Hepatocyte (in vitro differentiated cells): ENCODE results near the gene MACIR. TPM values are rescaled to one million over a fixed set of nuclear protein-coding genes. Genes with fewer than 3 reads are reported as not detected.

Experiments used
- DNase-seq: peaks from one replicate; pipeline ENCODE4 v3.0.0-alpha.2; 2016; ENCODE audit warnings: low spot score
- H2AFZ ChIP-seq: fragments of 200-600 bp; sonication (generic); 2 replicates; pipeline ENCODE4 v1.6.0; 2016; ENCODE audit warnings: antibody characterized with exemption, mild to moderate bottlenecking
- H3K27ac ChIP-seq: fragments of 200-600 bp; sonication (generic); 2 replicates; pipeline ENCODE4 v1.5.1; 2016; ENCODE audit warnings: mild to moderate bottlenecking
- H3K27me3 ChIP-seq: fragments of 200-600 bp; sonication (generic); 2 replicates; pipeline ENCODE4 v1.6.1; 2016
- H3K36me3 ChIP-seq: fragments of 200-600 bp; sonication (generic); replicated peaks from 2 replicates; pipeline ENCODE4 v1.5.1; 2016; ENCODE audit warnings: low read depth; ENCODE audit not compliant: insufficient read depth
- H3K4me1 ChIP-seq: fragments of 200-600 bp; sonication (generic); 2 replicates; pipeline ENCODE4 v1.5.1; 2016; ENCODE audit warnings: mild to moderate bottlenecking, moderate library complexity; ENCODE audit not compliant: insufficient read depth
- H3K4me2 ChIP-seq: fragments of 200-600 bp; sonication (generic); 2 replicates; pipeline ENCODE4 v1.6.0; 2016
- H3K4me3 ChIP-seq: fragments of 200-600 bp; sonication (generic); 2 replicates; pipeline ENCODE4 v1.5.1; 2016; ENCODE audit warnings: mild to moderate bottlenecking
- H3K79me2 ChIP-seq: fragments of 200-600 bp; sonication (generic); 2 replicates; pipeline ENCODE4 v1.6.0; 2017; ENCODE audit warnings: mild to moderate bottlenecking
- H3K9me2 ChIP-seq: fragments of 200-600 bp; sonication (generic); replicated peaks from 2 replicates; pipeline ENCODE4 v1.6.0; 2017; ENCODE audit warnings: mild to moderate bottlenecking; ENCODE audit not compliant: insufficient read depth
- H3K9me3 ChIP-seq: fragments of 200-600 bp; sonication (generic); 2 replicates; pipeline ENCODE4 v1.5.1; 2016; ENCODE audit warnings: low read depth, mild to moderate bottlenecking
- H4K20me1 ChIP-seq: fragments of 200-600 bp; sonication (generic); 2 replicates; pipeline ENCODE4 v1.6.0; 2016; ENCODE audit warnings: mild to moderate bottlenecking; ENCODE audit not compliant: insufficient read depth, poor library complexity, severe bottlenecking
- CTCF ChIP-seq: fragments of 200-600 bp; sonication (generic); IDR thresholded peaks from 2 replicates; pipeline ENCODE4 v1.5.1; 2016; ENCODE audit warnings: antibody characterized with exemption, mild to moderate bottlenecking; ENCODE audit not compliant: poor library complexity
- EZH2 ChIP-seq: fragments of 200-600 bp; sonication (generic); IDR thresholded peaks from 2 replicates; pipeline ENCODE4 v1.6.1; 2016; ENCODE audit warnings: antibody characterized with exemption, mild to moderate bottlenecking, borderline replicate concordance
- EZH2phosphoT487 ChIP-seq: fragments of 200-600 bp; sonication (generic); IDR thresholded peaks from one replicate; pipeline ENCODE4 v1.6.1; 2018; ENCODE audit warnings: antibody characterized with exemption, mild to moderate bottlenecking, low read depth, moderate library complexity; ENCODE audit not compliant: unreplicated experiment, severe bottlenecking
- WGBS: methylation state at CpG from one replicate; pipeline ENCODE4 v1.1.6; 2016; ENCODE audit warnings: low lambda C conversion rate; ENCODE audit errors: missing lambda C conversion rate; 5-methylcytosine and 5-hydroxymethylcytosine counted together
- polyA plus RNA-seq: library from polyadenylated mRNA; unstranded; fragments of >200 nt; fragmentation: Nextera tagmentation; extraction: Ambion mirVana; gene quantifications from 2 replicates; pipeline ENCODE4 v1.2.1, GENCODE V29; 2016
- total RNA-seq: library from RNA; depleted of rRNA; stranded (reverse); fragments of >200 nt; gene quantifications from 2 replicates; pipeline ENCODE4 v1.2.3, GENCODE V29; 2014

The MACIR gene
- total and polyA plus RNA-seq, 2 experiments from 2014 or later = 16.5 to 25.5 TPM

DNA sequence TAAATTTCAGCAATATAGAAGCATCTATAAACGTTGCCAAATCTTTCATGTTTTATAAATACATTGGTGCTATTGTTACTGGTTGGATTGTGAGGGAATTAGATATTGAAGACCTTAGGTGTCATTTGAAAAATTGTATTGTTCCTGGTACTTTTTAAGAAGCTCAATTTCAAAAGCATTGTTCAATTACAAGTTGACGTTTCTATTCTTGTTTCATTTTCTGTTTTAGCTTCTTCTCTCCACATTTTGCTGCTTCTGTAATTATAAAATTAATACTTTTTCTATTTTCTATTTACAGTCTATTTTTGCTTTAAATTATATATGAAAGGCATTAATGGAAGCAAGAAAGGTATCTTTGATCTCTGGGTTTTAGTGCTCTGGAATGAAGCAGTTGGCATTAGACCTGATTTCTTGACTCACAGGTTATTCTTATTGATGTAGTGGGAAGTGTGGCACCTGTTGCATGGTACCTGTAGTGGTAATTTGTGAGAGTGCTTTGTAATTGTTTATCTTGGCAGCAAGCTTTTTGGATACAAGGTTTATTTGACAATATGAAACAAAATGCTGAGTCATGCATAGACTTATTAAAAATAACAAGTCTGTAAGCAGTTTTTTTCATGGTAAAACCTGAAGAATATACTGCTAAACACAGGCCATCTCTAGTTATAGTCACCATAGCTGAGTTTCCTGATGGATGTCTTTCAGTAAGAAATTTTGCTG lies 13.2 kb downstream of the MACIR start:
- H3K9me3 ChIP-seq = no peaks in the 10 kb centered on the region
- WGBS = 87% methylated on average over 2 of the region's 2 CpGs
- TF ChIP-seq CTCF (no peak), EZH2 (no peak), EZH2phosphoT487 (no peak)
- H4K20me1 ChIP-seq = peaks cover 3% of the 10 kb centered on the region
- no peak overlapping the region for H2AFZ ChIP-seq
- DNase-seq = no peak
- H3K27ac ChIP-seq = no peak overlapping the region
- no peaks in the 10 kb centered on the region for H3K36me3 ChIP-seq
- no peak overlapping the region for H3K4me2 ChIP-seq
- no peaks in the 10 kb centered on the region for H3K9me2 ChIP-seq
- H3K27me3 ChIP-seq = no peaks in the 10 kb centered on the region
- no peak overlapping the region for H3K4me3 ChIP-seq
- peaks cover 7% of the 10 kb centered on the region for H3K4me1 ChIP-seq
- H3K79me2 ChIP-seq = peaks cover 89% of the 10 kb centered on the region

GRCh38 chr5:103272377-103272776 lies 13.8 kb downstream of the MACIR start:
- Histone ChIP-seq H3K79me2 (peaks cover 87% of the 10 kb centered on the region), H3K36me3 (no peaks in the 10 kb centered on the region), H3K4me1 (peaks cover 7% of the 10 kb centered on the region), H3K9me2 (no peaks in the 10 kb centered on the region), H3K4me2 (no peak overlapping the region), H3K27me3 (no peaks in the 10 kb centered on the region), H3K27ac (no peak overlapping the region), H3K9me3 (no peaks in the 10 kb centered on the region), H4K20me1 (peaks cover 3% of the 10 kb centered on the region), H2AFZ (no peak overlapping the region), H3K4me3 (no peak overlapping the region)
- no peak for DNase-seq
- WGBS = 89% methylated on average over 2 of the region's 2 CpGs
- TF ChIP-seq EZH2phosphoT487 = no peak
- TF ChIP-seq CTCF = no peak
- TF ChIP-seq EZH2 = no peak

DNA sequence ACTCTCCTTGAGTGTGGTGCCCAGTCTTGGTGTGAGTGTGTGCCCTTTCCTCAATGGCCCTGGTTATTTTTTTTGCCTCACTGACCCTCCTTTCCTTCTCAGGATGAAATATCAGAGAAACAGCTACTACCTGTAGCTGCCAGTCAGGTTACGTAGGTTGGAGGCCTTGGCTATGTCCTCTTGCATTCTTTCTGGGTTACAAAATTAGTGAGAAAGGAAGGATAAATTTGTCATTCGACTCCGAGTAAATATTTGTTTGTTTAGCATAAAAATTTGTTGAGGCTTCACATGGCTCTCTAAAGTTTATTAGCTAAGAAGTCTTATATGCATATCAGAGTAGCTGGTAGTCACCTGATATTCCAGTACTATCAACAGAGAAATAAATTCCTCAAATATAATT lies 15.4 kb downstream of the MACIR start:
- TF ChIP-seq EZH2phosphoT487 = no peak

DNA sequence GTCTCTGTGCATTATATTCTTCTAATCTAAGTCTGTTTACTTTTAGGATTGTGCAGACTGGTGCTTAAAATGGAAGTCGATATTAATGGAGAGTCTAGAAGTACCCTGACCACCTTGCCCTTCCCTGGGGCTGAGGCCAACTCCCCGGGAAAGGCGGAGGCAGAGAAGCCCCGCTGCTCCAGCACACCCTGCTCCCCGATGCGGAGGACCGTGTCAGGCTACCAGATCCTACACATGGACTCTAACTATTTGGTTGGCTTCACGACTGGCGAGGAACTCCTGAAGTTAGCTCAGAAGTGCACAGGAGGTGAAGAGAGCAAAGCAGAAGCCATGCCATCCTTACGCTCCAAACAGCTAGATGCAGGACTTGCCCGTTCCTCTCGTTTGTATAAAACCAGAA lies 17.3 kb downstream of the MACIR start:
- peaks cover 3% of the 10 kb centered on the region for H4K20me1 ChIP-seq
- H3K9me3 ChIP-seq = no peaks in the 10 kb centered on the region
- TF ChIP-seq EZH2 = no peak
- no peak for TF ChIP-seq EZH2phosphoT487
- TF ChIP-seq CTCF = no peak
- WGBS = 97% methylated on average over 12 of the region's 12 CpGs
- H3K9me2 ChIP-seq = no peaks in the 10 kb centered on the region
- H3K79me2 ChIP-seq = peaks cover 59% of the 10 kb centered on the region
- H3K27ac ChIP-seq = no peak overlapping the region
- H3K27me3 ChIP-seq = no peaks in the 10 kb centered on the region
- no peak overlapping the region for H3K4me2 ChIP-seq
- no peak for DNase-seq
- H3K36me3 ChIP-seq = no peaks in the 10 kb centered on the region
- H3K4me1 ChIP-seq = peaks cover 7% of the 10 kb centered on the region
- H2AFZ ChIP-seq = no peak overlapping the region
- no peak overlapping the region for H3K4me3 ChIP-seq

More for the DNA sequence above, 15.4 kb downstream of the MACIR start:
- no peak overlapping the region for H2AFZ ChIP-seq
- H3K4me2 ChIP-seq = no peak overlapping the region
- H3K9me3 ChIP-seq = no peaks in the 10 kb centered on the region
- H4K20me1 ChIP-seq = peaks cover 3% of the 10 kb centered on the region
- no peaks in the 10 kb centered on the region for H3K36me3 ChIP-seq
- H3K79me2 ChIP-seq = peaks cover 77% of the 10 kb centered on the region
- no peaks in the 10 kb centered on the region for H3K27me3 ChIP-seq
- WGBS = 92% methylated on average over 3 of the region's 3 CpGs
- H3K9me2 ChIP-seq = no peaks in the 10 kb centered on the region
- no peak overlapping the region for H3K27ac ChIP-seq
- peaks cover 7% of the 10 kb centered on the region for H3K4me1 ChIP-seq
- DNase-seq = no peak
- no peak overlapping the region for H3K4me3 ChIP-seq
